Pancreas (tissue), 10 donors: Measurements from ENCODE around the gene TICRR. TPM values are rescaled to one million over a fixed set of nuclear protein-coding genes. Genes with fewer than 3 reads are reported as not detected.
A peak's percentile ranks its signal among the peaks of the same experiment; 100 is the strongest.

Experiments used
- ATAC-seq, 4 donors: fragments of 200-7000 bp; cut with Tn5 transposase; one replicate each; pipeline versions ENCODE4 v1.8.0 to v1.9.1; 2020; ENCODE audit warnings: mild to moderate bottlenecking in 4 of 4, moderate library complexity in 4 of 4
- DNase-seq, 6 donors: peaks; one replicate each; pipeline ENCODE4 v3.0.0-alpha.2; 2020
- FAIRE-seq: peaks from 2 replicates; lab custom pipeline; 2012; peaks lifted over from hg19 to GRCh38; lab: Jason Lieb, UNC
- H3K27ac ChIP-seq, 4 donors: fragments of 200-600 bp; sonication (generic); 1 replicate in 3 of 4; 2 replicates in 1 of 4; pipeline versions ENCODE4 v1.5.0 to v1.8.0; 2020
- H3K27me3 ChIP-seq, 4 donors: fragments of 200-600 bp; one replicate each; pipeline ENCODE4 v1.8.0; 2021
- H3K36me3 ChIP-seq, 3 donors: fragments of 200-600 bp; sonication (generic) in 1 of 3; one replicate each; pipeline versions ENCODE4 v1.5.0 to v1.8.0; 2020 to 2021
- H3K4me1 ChIP-seq, 3 donors: fragments of 200-600 bp; one replicate each; pipeline ENCODE4 v1.8.0; 2021
- H3K4me3 ChIP-seq, 4 donors: fragments of 200-600 bp; sonication (generic) in 2 of 4; one replicate each; pipeline versions ENCODE4 v1.5.0 to v1.8.0; 2020 to 2021
- H3K9me3 ChIP-seq, 4 donors: fragments of 200-600 bp; one replicate each; pipeline ENCODE4 v1.8.0; 2021
- WGBS, 2 donors: extraction: QIAGEN DNeasy Blood & Tissue Kit; methylation state at CpG; one replicate each; pipeline ENCODE4 v1.1.7; 2013; 5-methylcytosine and 5-hydroxymethylcytosine counted together
- intact Hi-C, 3 donors: fragments of 100-400 bp; cut with DNase I; formaldehyde crosslinking; loops; one replicate each; pipeline versions ENCODE4 v1.11.1 to v1.14.2; 2022
- polyA plus RNA-seq, 2 donors: library from polyadenylated mRNA; stranded (reverse); fragments of 200-250 nt; gene quantifications; one replicate each; pipeline ENCODE4 v1.2.3, GENCODE V29; 2013
- total RNA-seq, 6 donors: library from RNA; stranded (reverse); fragmentation: NEBNext Ultra II Directional in 4 of 6; extraction: Animal tissue kit (Norgen Biotek cat#: 25700) in 4 of 6; gene quantifications; one replicate each; pipeline versions ENCODE4 v1.2.1 to v1.2.4, GENCODE V29; 2021 to 2023
- TF ChIP-seq, protein P1 (sequence below), 4 donors: fragments of 200-600 bp; sonication (generic) in 3 of 4; IDR thresholded peaks; one replicate each; pipeline versions ENCODE4 v1.5.0 to v1.8.0; 2021; ENCODE audit warnings: antibody characterized with exemption in 4 of 4
- donor health status: healthy with polysubstance abuse.
- donor health status: DM: no; HTN: no; CAD: no; lungs with moderate emphysema.
- donor health status: DM: no; HTN: no; CAD: no.
- donor health status: control.
- donor health status: control.
- donor health status: Bipolar disorder and iron deficiency.
- donor health status: DM: yes; HTN: yes; CAD: no.
- donor health status: DM: no; HTN: no; CAD: no.
- donor health status: DM: no; HTN: no; CAD: no.
- donor health status: DM: yes; HTN: yes; CAD: no.

Gene TICRR
- total and polyA plus RNA-seq, 8 donors, result 0.03 to 0.18 (median 0.13) TPM; not detected in 3

DNA sequence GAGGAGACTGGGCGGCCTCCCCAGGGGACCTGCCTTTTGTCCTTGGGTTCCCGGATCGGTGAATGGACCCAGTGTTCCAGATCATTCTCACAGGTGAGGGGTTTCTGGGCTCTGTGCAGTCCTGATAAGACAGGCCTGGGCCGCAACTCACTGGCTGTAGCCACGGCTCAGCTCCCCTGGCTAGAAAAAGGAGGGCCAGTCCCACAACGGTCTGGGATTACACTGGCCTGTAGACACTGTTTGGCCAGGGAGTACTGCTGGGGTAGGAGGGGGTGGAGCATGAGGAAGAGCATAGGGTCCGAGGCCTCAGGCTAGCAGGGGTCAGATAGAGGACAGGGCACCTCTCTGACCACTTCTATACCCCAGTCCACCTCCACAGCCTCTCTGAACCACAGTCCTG lies 21.0 kb upstream of the TICRR start:
- FAIRE-seq (no peak), ATAC-seq (no peak), DNase-seq (no peak)
- TF ChIP-seq, protein P1, sequence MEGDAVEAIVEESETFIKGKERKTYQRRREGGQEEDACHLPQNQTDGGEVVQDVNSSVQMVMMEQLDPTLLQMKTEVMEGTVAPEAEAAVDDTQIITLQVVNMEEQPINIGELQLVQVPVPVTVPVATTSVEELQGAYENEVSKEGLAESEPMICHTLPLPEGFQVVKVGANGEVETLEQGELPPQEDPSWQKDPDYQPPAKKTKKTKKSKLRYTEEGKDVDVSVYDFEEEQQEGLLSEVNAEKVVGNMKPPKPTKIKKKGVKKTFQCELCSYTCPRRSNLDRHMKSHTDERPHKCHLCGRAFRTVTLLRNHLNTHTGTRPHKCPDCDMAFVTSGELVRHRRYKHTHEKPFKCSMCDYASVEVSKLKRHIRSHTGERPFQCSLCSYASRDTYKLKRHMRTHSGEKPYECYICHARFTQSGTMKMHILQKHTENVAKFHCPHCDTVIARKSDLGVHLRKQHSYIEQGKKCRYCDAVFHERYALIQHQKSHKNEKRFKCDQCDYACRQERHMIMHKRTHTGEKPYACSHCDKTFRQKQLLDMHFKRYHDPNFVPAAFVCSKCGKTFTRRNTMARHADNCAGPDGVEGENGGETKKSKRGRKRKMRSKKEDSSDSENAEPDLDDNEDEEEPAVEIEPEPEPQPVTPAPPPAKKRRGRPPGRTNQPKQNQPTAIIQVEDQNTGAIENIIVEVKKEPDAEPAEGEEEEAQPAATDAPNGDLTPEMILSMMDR (IDR thresholded peaks at IDR 0.05), result no peak
- H3K36me3 ChIP-seq, result no peaks in the 10 kb centered on the region
- H3K9me3 ChIP-seq, result no peaks in the 10 kb centered on the region
- no peaks in the 10 kb centered on the region for H3K27me3 ChIP-seq
- H3K4me1 ChIP-seq, result no peaks in the 10 kb centered on the region
- no peak overlapping the region for H3K4me3 ChIP-seq
- intact Hi-C loops, result no loop called here
- no peak overlapping the region for H3K27ac ChIP-seq
- WGBS, 2 donors, result 57 to 64% methylated on average over 7 of the region's 7 CpGs

DNA sequence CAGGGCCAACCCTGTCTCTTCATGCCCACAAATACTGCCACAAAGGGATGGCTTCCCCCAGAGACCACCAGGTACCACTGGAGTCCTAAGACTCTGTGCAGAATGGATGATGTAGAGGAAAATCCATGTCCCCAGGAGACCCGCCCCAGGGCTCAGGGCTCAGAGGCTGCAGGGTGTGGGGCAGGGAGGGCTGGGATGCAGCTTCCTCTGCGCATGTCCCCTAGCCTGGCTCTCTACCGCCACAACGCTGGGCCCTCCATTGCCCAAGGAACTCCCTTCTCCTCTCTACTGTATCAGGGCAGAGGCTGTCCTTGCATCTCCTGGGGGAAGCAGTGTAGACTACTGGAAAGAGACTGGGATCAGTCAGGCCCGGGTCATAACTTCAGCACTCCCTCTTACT lies 19.5 kb upstream of the TICRR start:
- Histone ChIP-seq H3K9me3 (no peaks in the 10 kb centered on the region), H3K27me3 (no peaks in the 10 kb centered on the region), H3K4me1 (no peaks in the 10 kb centered on the region), H3K4me3 (no peak overlapping the region), H3K27ac (no peak overlapping the region), H3K36me3 (no peaks in the 10 kb centered on the region)
- 59 to 73% methylated on average over 5 of the region's 5 CpGs for WGBS, 2 donors
- TF ChIP-seq, protein P1 (IDR thresholded peaks at IDR 0.05), result no peak
- ATAC-seq, result peak in 1 of 4 donors; percentile 12
- no peak for DNase-seq
- intact Hi-C loops, result no loop called here
- no peak for FAIRE-seq

DNA sequence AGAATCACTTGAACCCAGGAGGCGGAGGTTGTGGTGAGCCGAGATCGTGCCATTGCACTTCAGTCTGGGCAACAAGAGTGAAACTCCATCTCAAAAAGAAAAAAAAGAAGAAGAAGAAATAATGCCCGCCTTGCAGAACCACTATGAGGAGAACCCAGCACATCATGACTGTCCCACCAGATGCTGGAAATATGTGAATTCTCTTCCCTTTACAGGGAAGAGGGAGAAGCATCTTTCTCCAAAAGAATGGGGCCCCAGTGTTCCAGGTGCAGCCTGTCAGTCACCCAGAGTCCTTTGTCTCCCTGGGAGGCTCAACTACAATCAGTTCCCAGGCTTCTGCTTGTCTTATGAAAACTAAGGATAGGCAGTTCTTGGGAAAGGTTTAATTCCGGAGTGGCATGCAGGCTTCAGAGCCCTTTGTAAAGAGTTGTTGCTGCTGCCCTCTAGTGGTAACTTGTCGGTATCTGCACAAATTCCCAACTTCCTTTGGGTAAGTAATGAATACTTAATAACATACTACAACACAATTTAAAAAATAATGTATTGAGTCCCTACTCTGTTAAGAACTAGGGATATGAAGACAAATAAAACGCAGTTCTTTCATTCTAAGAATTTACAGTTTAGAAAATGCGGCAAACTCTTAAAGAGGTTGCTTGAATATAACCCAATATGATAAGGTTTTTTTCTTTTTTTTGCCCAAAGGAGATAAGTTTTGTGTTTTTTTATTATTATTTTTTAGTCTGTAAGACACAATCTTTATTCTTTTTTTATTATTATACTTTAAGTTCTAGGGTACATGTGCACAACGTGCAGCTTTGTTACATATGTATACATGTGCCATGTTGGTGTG lies 18.6 kb upstream of the TICRR start:
- ATAC-seq (peak in 3 of 4 donors; percentile 85 to 92 (median 88)), FAIRE-seq (no peak), DNase-seq (peak in 4 of 6 donors; percentile 25 to 70 (median 36))
- WGBS, 2 donors, result 24 to 38% methylated on average over 7 to 9 of the region's 9 CpGs
- Histone ChIP-seq H3K36me3 (no peaks in the 10 kb centered on the region), H3K9me3 (no peaks in the 10 kb centered on the region), H3K27me3 (no peaks in the 10 kb centered on the region), H3K4me1 (no peaks in the 10 kb centered on the region), H3K4me3 (no peak overlapping the region), H3K27ac (no peak overlapping the region)
- intact Hi-C loops, result no loop called here
- TF ChIP-seq, protein P1 (IDR thresholded peaks at IDR 0.05), result peak; percentile 62 to 87 (median 74)

DNA sequence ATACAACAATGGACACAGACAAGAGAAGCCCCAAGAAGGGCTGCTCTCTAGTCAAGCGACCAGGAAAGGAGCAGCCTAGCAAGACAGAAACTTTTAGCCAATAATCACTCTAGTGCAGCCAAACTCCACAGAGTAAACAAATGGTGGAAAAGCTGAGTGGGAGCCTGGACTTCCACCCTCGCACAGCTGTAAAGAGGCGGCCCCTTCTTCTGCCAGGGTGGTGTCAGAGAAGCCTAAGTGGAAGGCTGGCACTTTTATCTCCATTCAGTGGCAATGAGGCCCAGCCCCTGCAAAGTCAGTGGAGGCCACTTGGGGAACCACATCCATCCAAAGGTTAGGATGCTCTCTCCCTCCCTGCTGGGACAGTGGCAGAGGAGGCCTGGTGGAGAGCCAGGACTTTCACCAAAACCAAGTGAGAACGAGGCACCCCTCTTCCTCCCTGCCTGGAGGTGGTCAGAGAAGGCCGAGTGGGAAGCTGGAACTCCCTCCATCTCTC lies 15.5 kb upstream of the TICRR start:
- ATAC-seq (no peak), DNase-seq (no peak), FAIRE-seq (no peak)
- Histone ChIP-seq H3K4me3 (no peak overlapping the region), H3K27ac (no peak overlapping the region), H3K9me3 (no peaks in the 10 kb centered on the region), H3K27me3 (no peaks in the 10 kb centered on the region), H3K4me1 (no peaks in the 10 kb centered on the region), H3K36me3 (no peaks in the 10 kb centered on the region)
- WGBS, 2 donors, result 61 to 62% methylated on average over 5 of the region's 5 CpGs
- TF ChIP-seq, protein P1 (IDR thresholded peaks at IDR 0.05), result no peak
- intact Hi-C loops, result no loop called here

DNA sequence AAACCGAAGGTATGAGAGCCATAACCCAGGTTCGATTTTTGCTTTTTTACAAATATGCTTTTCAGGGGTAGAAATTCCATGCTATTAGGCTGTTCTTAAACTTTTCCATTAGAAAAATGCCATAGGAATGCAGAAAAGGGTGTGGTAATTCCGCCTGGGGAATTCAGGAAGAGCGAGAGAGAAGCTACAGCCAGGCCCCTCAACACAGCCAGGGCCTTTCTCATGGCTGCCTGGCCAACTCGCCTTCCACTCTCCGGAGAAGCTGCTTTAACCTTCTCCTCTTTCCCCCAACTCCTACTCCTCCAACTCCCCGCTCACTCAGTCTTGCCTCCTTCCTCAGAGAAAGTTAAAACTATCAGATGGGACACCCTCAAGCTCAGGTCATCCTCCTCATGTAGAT lies 9.1 kb upstream of the TICRR start:
- H3K27ac ChIP-seq, result no peak overlapping the region
- DNase-seq (no peak), ATAC-seq (no peak), FAIRE-seq (no peak)
- intact Hi-C loops, result no loop called here
- no peaks in the 10 kb centered on the region for H3K27me3 ChIP-seq
- TF ChIP-seq, protein P1 (IDR thresholded peaks at IDR 0.05), result no peak
- no peaks in the 10 kb centered on the region for H3K36me3 ChIP-seq
- WGBS, 2 donors, result 72% methylated on average over 7 of the region's 7 CpGs
- no peaks in the 10 kb centered on the region for H3K4me1 ChIP-seq
- no peak overlapping the region for H3K4me3 ChIP-seq
- H3K9me3 ChIP-seq, result no peaks in the 10 kb centered on the region
